A673 (cell line): ENCODE data around the gene RRAGD.

ENCODE experiments used
- CTCF ChIP-seq: fragments of 300-800, 200-600 bp; sonication (generic); conservative IDR thresholded peaks from 2 replicates; pipeline ENCODE4 v1.5.1; 2017; ENCODE audit warnings: low read depth, mild to moderate bottlenecking, antibody characterized with exemption, low read length, moderate library complexity, mixed read lengths
- EZH2 ChIP-seq: fragments of 200-600 bp; sonication (generic); IDR thresholded peaks from 2 replicates; pipeline ENCODE4 v1.6.1; 2017; ENCODE audit warnings: borderline replicate concordance, low read depth, mild to moderate bottlenecking, mixed read lengths, antibody characterized with exemption, low read length; ENCODE audit not compliant: poor library complexity, severe bottlenecking

- TF ChIP-seq CTCF (peak; percentile 39), EZH2 (no peak)
Observed at GRCh38 chr6:89375427-89376267, 36.4 kb downstream of the RRAGD start.
